GM10847 (cell line): ENCODE data around the gene SPTSSA.

Experiments
- POLR2A ChIP-seq: IDR thresholded peaks from 2 replicates; pipeline ENCODE4 v1.6.1; 2011; ENCODE audit not compliant: insufficient read length; ENCODE audit errors: extremely low read depth

SPTSSA gene

GRCh38 chr14:34387974-34388516 lies 74.0 kb downstream of the SPTSSA start:
- no peak for TF ChIP-seq POLR2A

DNA sequence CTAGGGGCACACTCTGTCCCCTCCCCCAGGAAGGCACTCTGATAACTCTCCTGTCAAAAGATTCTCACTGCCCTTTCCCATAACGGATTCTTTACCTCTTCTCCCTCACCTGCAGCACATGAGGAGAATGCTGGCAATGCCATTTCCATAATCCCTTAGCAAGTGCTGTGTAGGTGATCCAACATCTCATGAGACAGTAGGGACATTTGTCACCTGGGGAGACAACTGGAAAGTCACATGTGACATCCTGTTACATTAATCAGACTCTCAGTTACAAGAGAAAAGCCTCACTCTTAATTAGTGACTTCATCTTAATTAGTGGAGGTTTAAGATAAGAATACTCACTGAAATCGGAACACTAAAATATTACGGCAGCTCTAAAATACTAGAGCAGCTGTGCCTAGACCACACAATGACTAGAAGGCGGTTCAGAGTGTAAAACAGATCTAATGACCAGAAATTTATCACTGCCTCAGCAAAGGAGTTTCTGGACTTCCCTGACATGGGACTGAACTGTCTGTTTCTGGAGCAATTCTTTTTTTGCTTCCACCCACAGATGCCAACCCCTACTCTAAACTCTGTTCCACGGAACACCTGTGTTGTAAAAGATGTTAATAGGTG lies 75.1 kb downstream of the SPTSSA start:
- no peak for TF ChIP-seq POLR2A

DNA sequence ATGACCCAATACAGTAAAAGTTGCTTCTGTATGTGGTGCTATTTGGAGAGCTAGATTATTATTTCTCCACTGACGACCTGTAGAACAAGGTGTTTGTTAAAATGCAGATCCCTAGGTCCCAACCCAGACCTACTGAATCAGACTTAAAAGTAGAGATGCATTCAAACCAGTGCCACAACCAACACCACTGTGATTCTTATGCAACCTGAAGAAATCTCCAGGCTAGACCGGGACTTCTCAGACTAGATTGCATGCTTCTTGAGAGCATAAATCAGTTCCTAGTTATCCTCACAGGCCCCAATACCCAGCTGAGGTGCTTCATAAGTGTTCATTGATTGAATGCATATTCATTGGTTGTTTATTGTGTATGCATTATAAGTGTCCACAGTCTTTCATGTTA lies 78.2 kb downstream of the SPTSSA start:
- TF ChIP-seq POLR2A, result no peak
